Measurements from ENCODE around the gene SLC25A38. TPM values are rescaled to one million over a fixed set of nuclear protein-coding genes. Genes with fewer than 3 reads are reported as not detected.

SLC25A38 gene
- total RNA-seq, 1 donor from 2014 or later, result 20.8 TPM

- peak overlapping the region; percentile 95 for H3K4me3 ChIP-seq (ENCODE audit: low read depth, low read length)
- no peak for TF ChIP-seq CTCF (conservative IDR thresholded peaks at IDR 0.05; ENCODE audit: low read depth, low read length)
- no peak for DNase-seq (ENCODE audit: low read depth)
Measured at GRCh38 chr3:39407773-39408492, 24.8 kb downstream of the SLC25A38 start.

DNA sequence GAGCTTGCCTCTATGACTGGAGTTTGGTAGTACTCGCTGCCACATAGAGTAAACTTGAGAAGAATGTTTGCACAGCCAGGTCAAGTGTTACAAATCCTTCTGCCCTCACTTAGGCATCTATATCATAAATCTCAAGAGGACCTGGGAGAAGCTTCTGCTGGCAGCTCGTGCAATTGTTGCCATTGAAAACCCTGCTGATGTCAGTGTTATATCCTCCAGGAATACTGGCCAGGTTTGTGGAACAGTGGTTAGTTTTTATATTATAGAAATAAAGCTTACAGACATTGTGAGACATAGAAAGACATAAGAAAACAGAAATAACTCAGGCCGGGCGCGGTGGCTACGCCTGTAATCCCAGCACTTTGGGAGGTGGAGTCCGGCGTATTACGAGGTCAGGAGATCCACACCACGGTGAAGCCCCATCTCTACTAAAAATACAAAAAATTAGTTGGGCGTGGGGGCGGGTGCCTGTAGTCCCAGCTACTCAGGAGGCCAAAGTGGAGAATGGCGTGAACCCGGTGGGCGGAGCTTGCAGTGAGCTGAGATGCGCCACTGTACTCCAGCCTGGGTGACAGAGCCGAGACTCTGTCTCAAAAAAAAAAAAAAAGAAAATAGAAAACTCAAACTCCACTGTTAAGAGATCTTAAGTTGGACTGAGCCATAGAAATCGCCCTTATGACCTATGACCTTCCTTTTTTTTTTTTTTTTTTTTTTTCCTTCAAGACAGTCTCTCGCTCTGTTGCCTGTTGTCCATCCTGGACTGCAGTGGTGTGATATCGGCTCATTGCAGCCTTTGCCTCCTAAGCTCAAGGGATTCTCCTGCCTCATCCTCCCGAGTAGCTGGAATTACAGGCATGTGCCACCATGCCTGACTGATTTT lies 25.6 kb downstream of the SLC25A38 start:
- TF ChIP-seq CTCF (conservative IDR thresholded peaks at IDR 0.05; ENCODE audit: low read depth, low read length), result no peak
- H3K4me3 ChIP-seq (ENCODE audit: low read depth, low read length), result peak overlapping the region; percentile 95
- DNase-seq (ENCODE audit: low read depth), result no peak

- no peak overlapping the region for H3K4me3 ChIP-seq (ENCODE audit: low read depth, low read length)
- DNase-seq (ENCODE audit: low read depth), result no peak
- TF ChIP-seq CTCF (conservative IDR thresholded peaks at IDR 0.05; ENCODE audit: low read depth, low read length), result no peak
Measured at GRCh38 chr3:39409514-39410136, 26.5 kb downstream of the SLC25A38 start.

- no peak overlapping the region for H3K4me3 ChIP-seq (ENCODE audit: low read depth, low read length)
- DNase-seq (ENCODE audit: low read depth), result no peak
- TF ChIP-seq CTCF (conservative IDR thresholded peaks at IDR 0.05; ENCODE audit: low read depth, low read length), result no peak
Measured at GRCh38 chr3:39410893-39411292, 27.7 kb downstream of the SLC25A38 start.

GRCh38 chr3:39412668-39413260 lies 29.6 kb downstream of the SLC25A38 start:
- H3K4me3 ChIP-seq (ENCODE audit: low read depth, low read length), result no peak overlapping the region
- no peak for TF ChIP-seq CTCF (conservative IDR thresholded peaks at IDR 0.05; ENCODE audit: low read depth, low read length)
- no peak for DNase-seq (ENCODE audit: low read depth)

DNA sequence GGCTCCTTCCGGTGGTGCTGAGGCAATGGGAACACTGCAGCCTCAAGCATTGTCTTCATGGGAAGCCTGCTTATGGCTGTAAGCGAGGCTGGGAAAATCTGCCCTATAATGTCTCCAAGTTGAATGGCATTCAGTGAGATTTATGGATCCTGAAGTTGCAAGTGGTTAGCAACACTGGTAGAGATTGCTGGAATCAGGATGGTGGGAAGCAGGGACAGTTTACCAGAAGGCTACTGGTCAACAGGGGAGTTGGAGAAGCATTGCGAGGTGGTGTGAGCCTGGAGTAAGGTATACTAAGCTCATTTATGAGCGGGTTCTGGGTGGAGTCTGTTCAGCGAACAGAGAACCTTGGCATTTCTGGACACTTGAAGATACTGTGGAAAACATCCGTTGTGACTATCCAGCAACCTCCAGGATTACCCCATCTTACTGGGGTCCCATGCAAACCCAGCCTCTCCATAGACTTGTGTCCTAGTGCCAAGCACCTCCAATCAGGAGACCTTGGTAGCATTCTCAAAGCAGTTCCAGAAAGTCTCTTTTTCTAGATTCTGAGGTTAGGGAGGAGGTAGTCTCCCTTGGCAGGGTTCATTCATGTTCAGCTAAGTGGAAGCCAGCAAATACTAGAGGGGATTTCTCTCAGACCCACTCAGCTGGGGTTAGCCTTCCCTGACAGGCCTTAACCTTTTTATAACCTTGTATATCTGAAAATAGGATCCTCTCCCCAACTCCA lies 30.7 kb downstream of the SLC25A38 start:
- H3K4me3 ChIP-seq (ENCODE audit: low read depth, low read length), result no peak overlapping the region
- DNase-seq (ENCODE audit: low read depth), result no peak
- no peak for TF ChIP-seq CTCF (conservative IDR thresholded peaks at IDR 0.05; ENCODE audit: low read depth, low read length)
